RWPE2 (cell line): Measurements from ENCODE around the gene TCTN1.

ENCODE experiments used
- ATAC-seq: fragments of 200-7000 bp; cut with Tn5 transposase; 3 replicates; pipeline ENCODE4 v1.9.1; 2021; ENCODE audit warnings: low read depth
- DNase-seq: peaks from one replicate; pipeline ENCODE4 v3.0.0-alpha.2; 2020; ENCODE audit warnings: low spot score
- H3K27ac ChIP-seq: fragments of 450-650 bp; 2 replicates; pipeline ENCODE4 v1.5.1; 2017; ENCODE audit warnings: mild to moderate bottlenecking; ENCODE audit not compliant: poor library complexity, severe bottlenecking
- H3K27me3 ChIP-seq: fragments of 250-450 bp; sonication (Bioruptor Pico); 2 replicates; pipeline ENCODE4 v1.5.1; 2021; ENCODE audit warnings: mild to moderate bottlenecking, moderate library complexity; ENCODE audit not compliant: insufficient read depth, poor library complexity, severe bottlenecking
- H3K36me3 ChIP-seq: fragments of 250-450 bp; sonication (Bioruptor Pico); 2 replicates; pipeline ENCODE4 v1.5.1; 2020; ENCODE audit warnings: low read depth, mild to moderate bottlenecking, moderate library complexity
- H3K4me1 ChIP-seq: fragments of 250-450 bp; sonication (Bioruptor Pico); 2 replicates; pipeline ENCODE4 v1.5.1; 2021; ENCODE audit warnings: mild to moderate bottlenecking, moderate library complexity; ENCODE audit not compliant: insufficient read depth, poor library complexity, severe bottlenecking
- H3K4me3 ChIP-seq: fragments of 250-450 bp; sonication (Bioruptor Pico); 2 replicates; pipeline ENCODE4 v1.5.1; 2021; ENCODE audit warnings: mild to moderate bottlenecking, moderate library complexity; ENCODE audit not compliant: severe bottlenecking
- H3K9me3 ChIP-seq: fragments of 250-450 bp; sonication (Bioruptor Pico); 2 replicates; pipeline ENCODE4 v1.5.1; 2021; ENCODE audit warnings: mild to moderate bottlenecking, moderate library complexity; ENCODE audit not compliant: severe bottlenecking
- TF ChIP-seq, protein P1 (sequence below): fragments of 450-650 bp; IDR thresholded peaks from one replicate; pipeline ENCODE4 v1.5.1; 2017; ENCODE audit warnings: mild to moderate bottlenecking, moderate library complexity; ENCODE audit not compliant: poor library complexity, severe bottlenecking

TCTN1 gene

DNA sequence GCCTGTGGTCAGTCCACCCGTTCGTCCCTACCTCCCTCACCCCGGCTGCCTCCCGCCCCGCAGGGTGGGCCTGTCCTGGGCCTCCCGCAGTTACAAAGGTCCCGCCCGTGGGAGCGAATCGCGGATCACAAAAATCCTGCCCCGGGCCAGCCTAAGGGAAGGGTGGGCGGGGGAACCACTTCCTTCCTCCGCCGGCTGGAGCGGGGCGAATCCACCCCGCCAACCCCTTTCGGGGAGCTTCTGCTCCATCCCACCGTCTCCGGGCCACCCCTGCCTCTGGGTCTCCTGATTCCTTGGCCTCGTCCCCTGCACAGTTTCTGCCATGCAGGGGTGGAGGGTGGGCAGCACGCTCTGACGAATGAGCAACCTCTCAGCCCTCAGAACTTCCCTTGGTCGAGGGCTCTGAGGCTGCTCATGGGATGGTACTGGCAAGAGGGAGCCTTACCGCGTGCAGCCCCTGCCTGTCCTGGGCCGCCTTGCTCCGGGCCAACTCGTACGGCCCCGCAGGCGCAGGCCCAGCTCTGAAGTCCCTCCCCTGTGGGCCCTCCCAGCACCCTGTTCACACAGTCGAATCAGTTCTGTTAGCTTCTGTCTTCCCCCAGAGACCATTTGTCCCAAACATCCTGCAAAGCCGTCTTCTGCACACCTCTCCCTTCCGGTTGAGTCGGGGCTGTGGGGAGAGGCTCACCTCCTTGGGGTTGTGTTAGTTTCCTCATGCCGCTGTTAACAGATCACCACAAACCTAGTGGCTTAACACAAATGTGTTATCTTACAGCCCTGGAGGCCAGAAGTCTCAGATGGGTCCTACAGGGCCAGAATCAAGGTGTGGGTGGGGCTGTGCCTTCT is 75.6 kb downstream of the TCTN1 start:
- DNase-seq (no peak), ATAC-seq (peak; percentile 40)
- H3K4me1 ChIP-seq, result no peaks in the 10 kb centered on the region
- no peaks in the 10 kb centered on the region for H3K9me3 ChIP-seq
- no peak overlapping the region for H3K27ac ChIP-seq
- no peaks in the 10 kb centered on the region for H3K36me3 ChIP-seq
- TF ChIP-seq, protein P1, sequence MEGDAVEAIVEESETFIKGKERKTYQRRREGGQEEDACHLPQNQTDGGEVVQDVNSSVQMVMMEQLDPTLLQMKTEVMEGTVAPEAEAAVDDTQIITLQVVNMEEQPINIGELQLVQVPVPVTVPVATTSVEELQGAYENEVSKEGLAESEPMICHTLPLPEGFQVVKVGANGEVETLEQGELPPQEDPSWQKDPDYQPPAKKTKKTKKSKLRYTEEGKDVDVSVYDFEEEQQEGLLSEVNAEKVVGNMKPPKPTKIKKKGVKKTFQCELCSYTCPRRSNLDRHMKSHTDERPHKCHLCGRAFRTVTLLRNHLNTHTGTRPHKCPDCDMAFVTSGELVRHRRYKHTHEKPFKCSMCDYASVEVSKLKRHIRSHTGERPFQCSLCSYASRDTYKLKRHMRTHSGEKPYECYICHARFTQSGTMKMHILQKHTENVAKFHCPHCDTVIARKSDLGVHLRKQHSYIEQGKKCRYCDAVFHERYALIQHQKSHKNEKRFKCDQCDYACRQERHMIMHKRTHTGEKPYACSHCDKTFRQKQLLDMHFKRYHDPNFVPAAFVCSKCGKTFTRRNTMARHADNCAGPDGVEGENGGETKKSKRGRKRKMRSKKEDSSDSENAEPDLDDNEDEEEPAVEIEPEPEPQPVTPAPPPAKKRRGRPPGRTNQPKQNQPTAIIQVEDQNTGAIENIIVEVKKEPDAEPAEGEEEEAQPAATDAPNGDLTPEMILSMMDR, result no peak
- H3K27me3 ChIP-seq, result peaks cover 13% of the 10 kb centered on the region
- H3K4me3 ChIP-seq, result peak overlapping the region; percentile 30

GRCh38 chr12:110690127-110690430 is 76.2 kb downstream of the TCTN1 start:
- Histone ChIP-seq H3K36me3 (no peaks in the 10 kb centered on the region), H3K27me3 (peaks cover 13% of the 10 kb centered on the region), H3K9me3 (no peaks in the 10 kb centered on the region), H3K4me1 (no peaks in the 10 kb centered on the region), H3K27ac (no peak overlapping the region), H3K4me3 (no peak overlapping the region)
- TF ChIP-seq, protein P1, result no peak
- no peak for DNase-seq
- ATAC-seq, result no peak

GRCh38 chr12:110693731-110694130 is 79.8 kb downstream of the TCTN1 start:
- H3K9me3 ChIP-seq, result no peaks in the 10 kb centered on the region
- TF ChIP-seq, protein P1, result no peak
- ATAC-seq, result no peak
- no peak for DNase-seq
- no peak overlapping the region for H3K27ac ChIP-seq
- no peaks in the 10 kb centered on the region for H3K36me3 ChIP-seq
- H3K27me3 ChIP-seq, result peaks cover under 1% of the 10 kb centered on the region
- H3K4me1 ChIP-seq, result no peaks in the 10 kb centered on the region
- no peak overlapping the region for H3K4me3 ChIP-seq

- Histone ChIP-seq H3K27me3 (no peaks in the 10 kb centered on the region), H3K4me3 (no peak overlapping the region), H3K36me3 (no peaks in the 10 kb centered on the region), H3K27ac (no peak overlapping the region), H3K4me1 (no peaks in the 10 kb centered on the region), H3K9me3 (no peaks in the 10 kb centered on the region)
- no peak for DNase-seq
- TF ChIP-seq, protein P1, result no peak
- no peak for ATAC-seq
Measured at GRCh38 chr12:110694330-110694901, 80.5 kb downstream of the TCTN1 start.

DNA sequence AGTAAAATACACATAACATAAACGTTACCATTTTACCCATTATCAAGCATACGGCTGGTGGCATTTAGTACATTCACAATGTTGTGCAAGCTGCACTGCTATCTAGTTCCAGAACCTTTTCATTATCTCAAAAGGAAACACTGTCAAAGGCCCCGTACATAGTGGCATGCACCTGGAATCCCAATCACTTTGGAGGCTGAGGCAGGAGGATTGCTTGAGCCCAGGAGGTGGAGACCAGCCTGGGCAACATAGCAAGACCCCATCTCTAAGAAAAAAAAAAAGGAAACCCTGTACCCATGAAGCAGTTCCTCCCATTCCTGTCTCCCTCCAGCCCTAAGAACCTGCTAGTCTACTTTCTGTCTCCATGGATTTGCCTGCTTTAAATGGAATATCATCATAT is 82.4 kb downstream of the TCTN1 start:
- Histone ChIP-seq H3K4me3 (no peak overlapping the region), H3K27ac (no peak overlapping the region), H3K36me3 (no peaks in the 10 kb centered on the region), H3K9me3 (no peaks in the 10 kb centered on the region), H3K27me3 (no peaks in the 10 kb centered on the region), H3K4me1 (no peaks in the 10 kb centered on the region)
- DNase-seq, result no peak
- ATAC-seq, result no peak
- TF ChIP-seq, protein P1, result no peak
